Measurements from ENCODE around the gene TMEM61. TPM values are rescaled to one million over a fixed set of nuclear protein-coding genes. Genes with fewer than 3 reads are reported as not detected.
"Not testable (repeated sequence)": the region's sequence is repeated elsewhere in the genome, so short reads cannot be mapped to it uniquely, and the experiment has no call there.

TMEM61 gene
- total RNA-seq, 1 donor from 2014 or later, result not detected

DNA sequence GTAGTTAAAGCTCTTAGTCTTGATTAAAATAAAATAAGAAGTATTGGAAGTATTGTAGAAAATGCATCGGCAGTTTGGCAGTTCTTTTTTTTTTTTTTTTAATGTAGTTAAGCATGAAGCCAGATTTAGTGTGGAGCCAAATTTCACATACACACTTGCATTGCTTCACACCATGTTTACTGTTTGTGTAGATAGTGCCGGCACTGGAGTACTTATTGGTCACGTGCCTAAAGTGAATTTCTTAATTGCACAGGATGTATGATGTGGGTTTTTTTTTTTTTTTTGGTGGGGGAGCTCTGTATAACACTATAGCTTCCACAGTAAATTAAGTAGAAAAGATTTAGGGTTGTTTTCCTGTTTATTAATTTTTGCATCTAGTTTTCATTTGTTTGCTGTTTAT, 21.2 kb upstream of the TMEM61 start:
- DNase-seq (ENCODE audit: extremely low read depth, low read depth, low spot score), result no peak

DNA sequence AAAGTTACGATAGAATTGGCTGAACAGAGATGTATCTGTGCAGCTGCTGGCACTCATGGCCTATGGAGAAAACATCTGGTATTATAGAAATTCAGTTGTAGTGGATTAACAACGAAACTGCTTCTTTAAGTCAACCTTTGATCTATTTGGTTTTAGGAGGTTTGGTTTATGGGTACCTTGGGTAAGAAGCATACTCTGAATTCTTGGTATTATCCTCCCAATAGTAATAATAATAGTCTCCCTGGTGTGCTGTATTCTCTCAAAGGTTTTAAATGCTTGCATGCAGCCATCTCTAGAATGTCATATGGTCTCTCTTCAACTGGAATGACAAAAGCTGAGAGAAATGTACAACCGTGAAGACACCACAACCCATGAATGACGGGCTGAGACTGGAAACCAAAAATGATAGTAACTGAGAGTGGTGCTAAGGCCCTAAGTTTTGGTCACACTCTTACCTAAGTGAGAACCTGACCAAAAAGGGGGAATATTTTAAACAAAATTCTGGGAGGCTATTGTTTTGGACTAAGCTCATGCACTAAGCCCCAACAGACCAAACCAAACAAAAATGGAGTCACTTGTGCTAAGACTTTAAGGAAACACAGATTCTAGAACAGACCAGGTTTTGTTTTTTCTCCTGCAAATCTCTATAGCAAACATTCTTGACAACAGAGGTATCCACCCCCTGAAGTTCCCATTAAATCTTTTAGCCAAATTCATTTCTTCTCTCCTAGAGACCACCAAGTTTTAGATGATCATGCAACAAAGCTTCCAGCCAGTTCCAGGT, 17.6 kb upstream of the TMEM61 start:
- DNase-seq (ENCODE audit: extremely low read depth, low read depth, low spot score), result no peak

DNA sequence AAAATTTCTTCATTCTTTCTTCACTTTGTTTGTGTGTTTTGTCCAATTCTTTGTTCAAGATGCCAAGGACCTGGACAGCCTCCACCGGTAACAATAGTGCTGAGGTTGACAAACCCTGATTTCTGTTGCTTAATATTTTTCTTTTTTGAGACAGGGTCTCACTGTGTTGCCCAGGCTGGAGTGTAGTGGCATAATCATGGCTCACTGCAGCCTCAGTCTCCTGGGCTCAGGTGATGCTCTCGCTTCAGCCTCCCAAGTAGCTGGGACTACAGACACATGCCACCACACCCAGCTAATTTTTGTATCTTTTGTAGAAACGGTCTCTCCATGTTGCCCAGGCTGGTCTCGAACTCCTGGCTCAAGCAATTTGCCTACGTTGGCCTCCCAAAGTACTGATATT, 16.6 kb upstream of the TMEM61 start:
- not testable (repeated sequence) for DNase-seq (ENCODE audit: extremely low read depth, low read depth, low spot score)

DNA sequence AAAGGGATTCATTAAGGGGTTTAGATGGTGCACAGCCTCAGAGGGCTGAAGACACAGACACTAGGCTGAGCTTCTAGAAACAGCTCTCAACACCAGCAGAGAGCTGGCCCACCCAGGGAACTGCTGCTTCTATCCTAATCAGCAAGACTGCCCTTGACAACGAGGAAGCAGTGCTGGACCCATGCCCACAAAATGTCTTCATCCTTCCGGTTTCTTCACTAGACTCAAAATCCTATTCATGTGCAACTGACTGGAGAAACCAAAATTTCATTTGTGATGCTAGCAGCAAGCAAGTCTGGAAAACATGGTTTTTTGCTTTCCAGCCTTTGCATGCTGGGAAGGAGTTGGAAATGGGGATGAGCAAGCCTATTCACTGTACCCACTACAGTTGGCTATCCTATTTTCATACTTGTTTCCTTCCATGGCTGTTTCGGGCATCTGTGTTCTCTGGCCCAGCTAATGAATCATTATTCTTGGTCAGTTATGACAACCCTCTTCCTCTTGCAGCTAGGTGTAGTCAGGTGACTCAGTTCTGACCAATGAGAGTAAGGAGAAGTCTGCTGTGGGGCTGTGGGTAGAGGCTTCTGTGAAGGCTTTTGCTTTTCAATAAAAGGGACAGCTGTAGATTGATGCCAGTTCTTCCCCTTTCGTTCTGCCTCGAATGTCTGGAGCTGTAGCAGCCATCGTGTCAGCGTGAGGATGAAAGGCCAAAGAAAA, 14.6 kb upstream of the TMEM61 start:
- DNase-seq (ENCODE audit: extremely low read depth, low read depth, low spot score), result no peak

DNA sequence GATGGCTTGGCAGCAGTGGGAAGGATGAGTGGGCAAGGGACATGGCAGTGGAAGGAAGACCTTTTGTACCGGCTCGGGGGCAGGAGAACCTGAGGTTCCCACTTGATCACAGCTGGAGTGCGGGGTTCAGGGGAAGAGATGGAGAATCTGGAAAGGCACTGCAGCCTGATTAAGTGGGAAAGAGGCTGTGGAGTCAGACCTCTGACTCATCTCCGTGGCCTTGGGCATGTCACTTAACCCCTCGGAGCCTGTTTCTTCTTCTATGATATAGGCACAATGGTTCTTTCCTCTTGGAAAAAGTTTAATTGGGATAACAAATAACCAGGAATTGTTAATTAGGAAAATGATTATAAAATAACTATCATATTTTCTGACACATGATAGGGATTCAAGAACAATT, 13.1 kb upstream of the TMEM61 start:
- DNase-seq (ENCODE audit: extremely low read depth, low read depth, low spot score), result no peak

DNA sequence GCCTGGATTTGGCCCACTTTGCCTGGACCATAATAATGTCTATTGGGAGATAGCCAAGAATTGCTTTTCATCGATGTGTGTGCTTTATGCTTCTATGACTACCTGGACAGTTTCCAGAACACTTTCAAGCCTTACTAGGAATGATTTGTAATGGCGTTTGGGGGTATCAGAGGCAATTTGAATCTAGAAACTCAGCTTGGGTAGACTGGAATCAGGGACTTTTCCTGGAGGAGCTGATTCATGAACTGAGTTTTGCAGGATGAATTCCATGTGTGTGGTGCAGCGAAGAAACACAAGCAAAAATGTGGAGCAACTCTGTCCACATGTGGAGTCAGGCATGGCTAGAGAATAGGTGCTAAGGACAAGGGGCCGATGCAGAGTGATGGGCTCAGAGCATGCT, 11.9 kb upstream of the TMEM61 start:
- DNase-seq (ENCODE audit: extremely low read depth, low read depth, low spot score), result no peak

DNA sequence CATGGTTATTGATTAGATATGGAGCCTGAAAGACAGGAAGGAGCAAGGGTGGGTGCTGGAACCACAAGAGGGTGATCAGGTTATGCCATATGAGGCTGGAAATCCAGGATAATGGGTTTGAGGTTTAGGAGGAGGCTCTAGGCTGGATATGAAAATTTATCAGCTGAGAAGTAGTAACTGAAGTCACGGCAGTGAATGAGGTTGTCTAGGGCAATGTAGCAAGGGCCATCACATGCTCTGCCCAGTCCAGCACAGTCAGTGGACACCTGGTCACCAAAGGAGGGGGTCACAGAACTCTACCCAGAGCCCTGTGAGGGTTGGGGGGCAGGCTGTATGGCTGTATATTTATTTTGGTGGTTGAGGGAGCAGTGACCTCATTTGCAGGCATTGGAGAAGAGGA, 10.5 kb upstream of the TMEM61 start:
- DNase-seq (ENCODE audit: extremely low read depth, low read depth, low spot score), result no peak

DNA sequence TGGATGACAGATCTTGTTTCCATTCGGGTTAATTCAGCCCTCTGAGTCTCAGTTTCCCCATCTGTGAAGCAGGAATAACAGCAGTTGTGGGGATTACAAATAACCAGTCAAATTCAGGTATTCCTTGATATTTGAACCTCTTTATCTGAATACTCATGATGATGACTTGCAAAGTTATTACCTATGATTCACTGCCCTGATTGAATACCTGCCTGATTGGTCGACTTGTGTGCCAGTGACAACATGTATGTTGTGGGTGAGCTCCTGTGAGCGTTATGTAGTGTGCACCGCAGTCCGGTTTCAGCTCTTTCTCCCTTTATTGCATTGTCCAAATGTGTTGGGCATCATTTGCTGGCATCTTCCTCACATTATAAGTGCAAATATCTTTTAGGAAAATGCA, 9.5 kb upstream of the TMEM61 start:
- no peak for DNase-seq (ENCODE audit: extremely low read depth, low read depth, low spot score)

DNA sequence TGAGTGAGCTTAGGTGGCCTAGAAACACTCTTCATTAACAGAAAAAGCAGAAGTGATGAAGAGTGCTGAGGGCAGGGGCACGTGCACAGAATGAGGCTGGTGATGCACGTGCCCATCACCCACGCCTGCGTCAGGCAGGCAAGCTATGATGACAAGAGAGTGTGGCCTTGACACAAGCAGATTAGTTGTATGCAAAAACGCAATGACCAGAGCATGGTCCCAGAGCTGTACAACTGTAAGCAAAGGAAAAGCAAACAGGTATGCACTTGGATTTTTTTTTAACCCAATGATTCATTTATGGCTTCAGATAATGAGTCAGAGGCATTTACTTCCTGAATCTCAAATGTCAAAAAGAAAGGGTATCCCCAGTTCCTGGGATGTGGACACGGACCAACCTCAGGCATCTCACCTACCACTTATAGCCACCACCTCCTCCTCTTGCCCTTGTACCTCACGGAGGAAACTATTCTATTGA, 9.1 kb upstream of the TMEM61 start:
- no peak for DNase-seq (ENCODE audit: extremely low read depth, low read depth, low spot score)

DNA sequence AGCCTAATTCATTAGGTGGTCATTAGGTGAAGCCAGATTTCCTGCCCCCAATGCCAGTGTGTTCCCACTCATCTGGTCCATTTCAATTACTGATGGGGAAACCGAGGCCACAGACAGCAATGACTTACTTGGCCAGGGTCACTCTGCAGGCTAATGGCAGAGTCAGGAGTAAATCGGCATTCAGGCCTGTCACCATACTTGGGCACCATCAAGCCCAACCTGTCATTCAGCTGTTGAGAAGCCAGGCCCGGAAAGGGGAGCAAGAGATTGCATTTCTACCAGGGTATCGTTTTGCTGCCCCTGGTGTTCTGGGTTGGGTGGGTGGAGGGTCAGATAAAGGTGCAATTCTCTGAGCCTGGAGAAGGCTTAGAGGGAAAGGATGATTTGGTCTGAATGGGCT, 8.0 kb upstream of the TMEM61 start:
- no peak for DNase-seq (ENCODE audit: extremely low read depth, low read depth, low spot score)

DNA sequence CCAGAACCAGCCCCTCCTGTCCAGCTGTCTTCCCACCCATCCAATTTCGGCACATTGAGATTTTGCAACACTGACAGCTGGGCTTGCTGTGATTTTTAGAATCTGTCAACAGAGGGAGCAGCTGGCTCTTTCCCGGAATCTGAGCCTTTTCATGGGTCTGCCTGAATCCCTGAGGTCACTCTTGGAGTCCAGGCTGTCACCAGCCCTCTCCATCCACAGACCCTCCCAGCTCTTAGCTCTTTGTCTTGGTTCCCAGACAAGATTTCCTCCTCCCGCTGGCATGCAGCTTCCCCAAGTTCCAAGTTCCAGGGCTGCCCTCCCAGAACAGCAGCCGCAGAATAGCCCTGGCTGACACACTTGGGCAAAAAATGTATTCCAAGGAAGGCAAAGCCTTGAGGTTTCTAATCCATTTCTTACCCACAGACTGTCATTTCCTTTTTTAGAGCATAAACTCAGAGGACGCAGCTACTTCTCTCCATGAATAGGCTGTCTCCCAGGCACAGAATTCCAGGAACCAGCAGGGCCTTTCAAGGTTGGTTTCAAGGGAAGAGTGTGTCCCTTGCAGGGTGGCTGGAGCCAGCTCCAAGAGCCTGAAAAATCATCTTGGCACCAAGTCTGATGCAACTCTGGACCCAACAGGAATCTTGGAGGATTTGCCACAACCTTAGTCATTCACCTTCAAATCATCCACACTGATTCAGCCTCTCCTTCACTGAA, 7.1 kb upstream of the TMEM61 start:
- DNase-seq (ENCODE audit: extremely low read depth, low read depth, low spot score), result no peak

DNA sequence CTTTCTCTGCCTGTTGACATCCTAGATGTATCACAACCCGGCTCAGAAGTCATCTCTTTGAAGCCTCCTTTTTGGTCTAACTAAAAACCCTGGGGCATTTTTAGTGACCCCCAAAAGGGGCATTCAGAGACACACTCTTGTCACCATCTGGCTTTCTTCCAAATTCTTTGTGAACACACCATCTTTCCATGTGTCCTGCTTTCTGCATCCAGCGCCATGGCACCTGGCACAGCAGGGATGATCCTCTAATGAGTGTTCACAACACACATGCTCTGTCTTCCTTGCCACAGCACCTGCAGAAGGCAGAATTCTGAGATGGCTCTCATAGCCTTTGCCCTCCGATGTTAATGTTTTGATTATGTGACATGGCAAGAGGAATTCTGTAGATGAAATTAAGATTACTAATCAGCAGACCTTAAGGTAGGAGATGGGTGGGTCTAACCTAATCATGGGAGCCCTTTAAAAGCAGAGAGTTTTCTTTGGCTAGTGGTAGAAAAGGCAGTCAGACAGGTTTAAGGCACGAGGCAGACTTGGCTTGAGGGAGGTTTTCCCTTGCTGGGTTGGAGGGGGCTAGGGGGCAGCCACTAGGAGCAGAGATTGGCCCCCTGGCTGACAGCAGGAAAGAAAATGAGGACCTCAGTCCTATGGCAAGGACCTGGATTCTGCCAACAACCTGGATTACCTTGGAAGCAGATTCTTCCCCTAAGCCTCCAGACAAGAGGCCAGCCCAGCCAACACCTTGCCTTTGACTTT, 4.9 kb upstream of the TMEM61 start:
- no peak for DNase-seq (ENCODE audit: extremely low read depth, low read depth, low spot score)

DNA sequence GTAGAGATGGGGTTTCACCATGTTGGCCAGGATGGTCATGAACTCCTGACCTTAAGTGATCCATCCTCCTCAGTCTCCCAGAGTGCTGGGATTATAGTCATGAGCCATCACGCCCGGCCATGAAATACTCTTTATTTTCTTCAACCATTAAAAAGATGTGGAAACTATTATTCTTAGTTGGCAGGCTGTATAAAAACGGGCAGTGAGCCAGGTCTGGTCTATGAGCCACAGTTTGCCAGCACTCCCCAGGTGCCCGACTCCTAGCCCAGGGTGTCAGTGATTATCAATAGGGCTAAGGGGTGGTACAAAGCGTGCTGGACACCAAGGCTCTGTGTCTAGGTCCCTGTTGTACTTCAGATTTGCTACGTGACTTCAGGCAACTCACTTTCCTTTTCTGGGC, 3.7 kb upstream of the TMEM61 start:
- no peak for DNase-seq (ENCODE audit: extremely low read depth, low read depth, low spot score)

DNA sequence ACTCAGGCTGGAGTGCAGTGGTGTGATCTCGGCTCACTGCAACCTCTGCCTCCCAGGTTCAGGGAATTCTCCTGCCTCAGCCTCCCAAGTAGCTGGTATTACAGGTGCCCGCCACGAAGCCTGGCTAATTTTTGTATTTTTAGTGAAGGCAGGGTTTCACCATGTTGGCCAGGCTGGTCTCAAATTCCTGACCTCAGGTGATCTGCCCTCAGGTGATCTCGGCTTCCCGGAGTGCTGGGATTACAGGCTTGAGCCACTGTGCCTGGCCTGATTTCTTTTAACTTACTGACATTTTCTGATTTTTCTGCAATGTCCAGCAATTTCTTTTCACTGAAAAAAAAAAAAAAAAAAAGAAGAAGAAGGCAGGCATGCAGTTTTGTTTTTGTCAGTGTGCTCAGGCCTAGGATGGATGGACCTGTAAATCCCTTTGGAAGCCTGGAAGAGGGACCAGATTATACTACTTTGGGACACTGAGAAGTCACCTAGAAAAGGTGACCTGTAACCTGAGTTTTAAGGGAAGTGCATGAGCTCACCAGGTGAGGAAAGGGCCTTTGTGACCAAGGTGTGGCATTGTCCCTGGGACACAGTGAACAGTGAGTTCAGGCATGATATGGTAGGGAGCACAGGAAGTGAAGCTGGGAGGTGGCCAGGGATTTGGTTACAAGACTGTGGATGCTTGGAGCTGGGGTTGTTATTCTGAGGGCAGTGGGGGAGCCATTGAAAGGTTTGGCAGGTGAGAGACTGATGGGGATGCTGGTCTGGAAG, 2.7 kb upstream of the TMEM61 start:
- DNase-seq (ENCODE audit: extremely low read depth, low read depth, low spot score), result no peak

DNA sequence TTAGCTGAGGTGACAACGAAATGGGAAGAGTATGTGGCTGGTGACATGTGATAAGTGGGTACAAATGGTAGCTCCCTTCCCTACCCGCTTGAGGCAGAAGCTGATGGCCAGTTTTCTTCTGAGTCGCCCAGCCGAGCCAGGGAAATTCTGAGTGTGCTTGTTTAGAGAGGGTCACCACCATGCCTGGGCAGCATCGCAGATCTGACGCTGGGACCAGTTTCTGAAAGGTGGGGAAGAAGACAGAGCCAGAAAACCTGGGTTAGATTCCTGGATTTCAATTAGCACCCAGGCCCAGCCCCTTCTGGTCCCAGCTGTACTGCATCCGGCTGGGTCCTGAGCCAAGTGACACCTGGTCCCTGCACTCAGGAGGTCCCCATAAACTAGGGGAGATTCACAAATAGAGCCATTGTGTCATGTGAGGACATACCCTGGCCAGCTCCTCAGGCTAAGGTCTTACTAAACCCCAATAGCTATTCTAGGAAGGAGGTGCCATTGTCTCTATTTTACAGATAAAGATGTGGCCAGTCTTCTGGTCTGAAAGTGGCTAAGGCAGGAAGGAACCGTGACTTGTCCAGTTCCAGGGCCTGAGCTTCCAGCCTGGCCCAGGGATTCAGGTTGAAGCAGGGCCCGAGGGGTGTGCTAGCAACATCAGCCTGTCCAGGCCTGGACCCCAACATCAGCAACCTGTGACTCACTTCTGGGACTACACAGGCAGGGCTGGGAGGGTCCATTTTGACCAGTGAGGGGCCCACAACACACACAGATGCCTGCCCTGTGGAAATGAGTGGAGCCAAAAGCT, 1.7 kb upstream of the TMEM61 start:
- DNase-seq (ENCODE audit: extremely low read depth, low read depth, low spot score), result no peak

DNA sequence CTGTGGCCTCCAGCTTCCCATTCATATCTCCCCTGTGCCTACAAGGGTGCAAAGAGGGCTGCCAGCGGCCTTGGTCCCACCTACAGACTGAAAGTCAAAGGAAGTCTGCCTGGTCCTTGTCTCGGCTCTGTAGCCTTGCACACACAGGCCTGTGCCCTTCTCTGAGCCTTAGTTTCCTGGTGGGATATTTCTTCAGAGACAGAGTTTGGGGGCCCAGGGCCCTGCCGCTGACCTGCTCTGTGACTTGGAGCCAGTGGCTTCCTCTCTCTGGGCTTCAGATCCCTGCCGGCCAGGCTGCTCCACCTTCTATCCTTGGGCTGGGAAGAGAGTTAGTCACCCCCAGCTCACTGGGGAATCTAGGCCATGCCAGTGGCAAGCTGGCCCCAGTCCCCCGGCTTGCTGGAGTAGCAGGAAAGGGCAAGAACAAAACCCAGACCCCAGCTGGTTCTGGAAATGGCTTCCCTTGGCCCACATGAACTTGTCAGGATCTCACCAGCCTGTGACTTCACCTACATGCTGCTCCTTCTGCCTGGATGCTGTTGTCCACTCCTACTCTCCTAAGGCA, 1.0 kb upstream of the TMEM61 start:
- no peak for DNase-seq (ENCODE audit: extremely low read depth, low read depth, low spot score)

DNA sequence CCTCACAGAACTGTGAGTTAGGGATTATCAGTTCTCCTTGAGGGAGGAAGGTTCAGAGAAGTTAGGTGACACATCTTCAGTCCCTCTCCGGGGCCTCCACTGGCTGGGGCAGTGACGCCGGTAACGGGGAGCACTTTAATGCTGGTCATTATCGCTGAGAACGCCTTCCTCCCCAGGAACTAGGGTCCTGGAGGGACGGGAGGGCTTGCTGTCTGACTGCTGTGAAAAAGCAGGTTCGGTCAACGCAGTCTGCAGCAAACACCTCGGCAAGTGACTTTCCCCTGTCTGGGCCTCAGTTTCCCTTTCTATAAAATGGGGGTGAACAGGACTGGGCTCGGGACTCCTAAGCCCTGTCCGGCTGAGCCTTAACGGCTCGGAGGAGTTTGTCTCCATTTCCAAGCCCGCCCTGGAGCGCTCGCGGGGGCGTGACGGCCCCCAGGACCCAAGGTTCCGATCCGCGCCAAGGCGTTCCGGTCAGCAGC, 341 bp upstream of the TMEM61 start:
- DNase-seq (ENCODE audit: extremely low read depth, low read depth, low spot score), result no peak

DNA sequence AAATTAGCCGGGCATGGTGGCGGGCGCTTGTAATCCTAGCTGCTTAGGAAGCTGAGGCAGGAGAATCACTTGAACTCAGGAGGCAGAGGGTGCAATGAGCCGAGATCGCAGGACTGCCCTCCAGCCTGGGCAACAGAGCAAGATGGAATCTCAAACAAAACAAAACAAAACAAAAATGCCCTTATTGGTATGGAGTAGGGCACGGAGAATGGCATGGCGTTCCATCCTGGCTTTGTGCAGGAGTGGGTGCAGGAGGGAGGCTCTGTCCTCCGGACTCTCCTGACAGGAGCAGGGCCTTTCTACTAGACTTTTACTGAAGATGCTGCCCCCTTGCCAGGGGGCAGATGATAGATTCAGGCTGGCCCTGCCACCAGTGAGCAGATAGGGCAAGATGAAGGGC, 1.0 kb downstream of the TMEM61 start:
- no peak for DNase-seq (ENCODE audit: extremely low read depth, low read depth, low spot score)

DNA sequence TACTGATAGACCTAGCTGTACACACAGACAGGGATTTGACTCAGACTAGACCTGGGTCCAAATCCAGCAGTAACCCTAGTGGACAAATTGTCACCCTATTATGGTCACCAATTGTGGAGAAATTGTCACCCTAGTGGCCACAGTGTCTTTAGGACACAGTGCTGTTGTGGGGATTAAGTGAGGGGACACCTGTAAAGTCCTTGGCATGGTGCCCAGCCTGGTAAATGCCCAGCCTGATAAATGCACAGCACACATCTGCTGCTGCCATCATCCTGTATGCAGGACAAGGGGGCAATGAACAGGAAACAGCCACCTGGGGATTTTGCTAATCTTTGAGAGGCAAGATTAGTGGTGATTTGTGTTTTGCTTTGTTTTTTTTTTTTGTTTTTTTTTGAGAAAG, 2.3 kb downstream of the TMEM61 start:
- DNase-seq (ENCODE audit: extremely low read depth, low read depth, low spot score), result no peak
